GM19023 (cell line): Measurements from ENCODE around the gene TMPRSS2.
A peak's percentile ranks its signal among the peaks of the same experiment; 100 is the strongest.
"Not testable (repeated sequence)": the region's sequence is repeated elsewhere in the genome, so short reads cannot be mapped to it uniquely, and the experiment has no call there.

Source experiments
- ATAC-seq: cut with Tn5 transposase; IDR thresholded peaks from one replicate; pipeline ENCODE4 v1.9.1; 2021; ENCODE audit warnings: mild to moderate bottlenecking, moderate library complexity; ENCODE audit not compliant: unreplicated experiment

Gene TMPRSS2

GRCh38 chr21:41428311-41428710 is 79.6 kb downstream of the TMPRSS2 start:
- no peak for ATAC-seq

GRCh38 chr21:41427556-41427955 is 80.4 kb downstream of the TMPRSS2 start:
- ATAC-seq: no peak

GRCh38 chr21:41426676-41427404 is 81.1 kb downstream of the TMPRSS2 start:
- peak; percentile 2 for ATAC-seq

- ATAC-seq: peak; percentile 87
These were observed 81.8 kb downstream of the TMPRSS2 start, which contains the start of gene MX1 for GRCh38 chr21:41425954-41426675. MX1 (plus strand) TSS chr21:41426239; CDS start chr21:41432071, 5,832 bp downstream.

GRCh38 chr21:41425588-41425953 is 82.4 kb downstream of the TMPRSS2 start:
- ATAC-seq: peak; percentile 3

GRCh38 chr21:41423305-41423636 is 84.7 kb downstream of the TMPRSS2 start:
- ATAC-seq: not testable (repeated sequence)

GRCh38 chr21:41422546-41423304 is 85.2 kb downstream of the TMPRSS2 start:
- no peak for ATAC-seq

GRCh38 chr21:41420998-41421397 is 87.0 kb downstream of the TMPRSS2 start:
- not testable (repeated sequence) for ATAC-seq

GRCh38 chr21:41419921-41420862 is 87.8 kb downstream of the TMPRSS2 start:
- ATAC-seq: peak; percentile 75

- no peak for ATAC-seq
These were observed 88.8 kb downstream of the TMPRSS2 start for GRCh38 chr21:41418956-41419680.

- no peak for ATAC-seq
These were observed 89.6 kb downstream of the TMPRSS2 start for GRCh38 chr21:41418393-41418792.

- not testable (repeated sequence) for ATAC-seq
These were observed 90.5 kb downstream of the TMPRSS2 start for GRCh38 chr21:41417505-41417904.
